ENCODE data around the gene IKZF3.
"Not testable (repeated sequence)": the region's sequence is repeated elsewhere in the genome, so short reads cannot be mapped to it uniquely, and the experiment has no call there.

The IKZF3 gene

GRCh38 chr17:39863918-39864746 is at the start of gene IKZF3:
Gene IKZF3 (minus strand): TSS chr17:39864312. CDS start chr17:39864126, 186 bp downstream.
- peak; percentile 57 to 78 for DNase-seq (ENCODE audit: low read depth in 2 of 2)

DNA sequence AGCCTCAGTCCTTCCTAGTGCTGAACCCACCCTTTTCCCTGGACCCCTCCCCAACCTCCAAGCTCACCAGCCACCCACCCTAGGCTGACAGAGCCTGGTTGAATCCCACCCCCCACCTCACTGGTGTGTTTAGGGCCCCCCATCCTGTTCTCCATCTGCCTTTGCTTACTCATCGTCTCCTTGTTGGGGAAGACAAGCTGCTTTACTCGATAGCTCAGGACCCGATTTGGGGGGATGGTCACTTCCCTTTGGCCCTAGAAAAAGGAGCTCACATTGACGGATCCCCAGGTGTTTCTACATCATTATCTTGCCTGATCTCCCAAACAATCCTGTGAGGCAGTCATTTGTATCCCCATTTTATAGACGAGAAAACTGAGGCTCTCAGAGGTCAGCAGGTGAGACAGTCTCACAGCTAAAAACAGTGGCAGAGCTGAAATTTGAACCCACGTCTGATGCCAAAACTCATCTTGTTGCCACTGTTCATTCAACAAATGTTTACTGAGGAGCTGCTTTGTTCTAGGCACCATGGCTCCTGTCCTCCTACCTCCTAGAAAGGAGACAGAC is 44.8 kb upstream of the IKZF3 start:
- DNase-seq (ENCODE audit: low read depth in 2 of 2) = no peak

DNA sequence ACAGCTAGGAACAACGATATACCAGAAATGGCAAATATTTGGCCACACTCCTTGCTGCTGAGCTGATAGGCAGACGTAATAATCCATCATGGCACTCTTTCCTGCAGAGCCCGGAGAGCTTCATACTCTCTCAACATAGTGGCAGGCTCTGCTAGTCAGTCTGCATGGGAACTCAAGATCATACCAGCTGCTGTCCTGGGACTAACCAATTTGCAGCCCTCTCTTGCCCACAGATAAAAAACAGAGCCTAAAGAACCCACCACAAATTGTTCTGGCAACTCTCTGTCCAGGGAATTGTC is 40.8 kb upstream of the IKZF3 start:
- no peak for DNase-seq (ENCODE audit: low read depth in 2 of 2)

DNA sequence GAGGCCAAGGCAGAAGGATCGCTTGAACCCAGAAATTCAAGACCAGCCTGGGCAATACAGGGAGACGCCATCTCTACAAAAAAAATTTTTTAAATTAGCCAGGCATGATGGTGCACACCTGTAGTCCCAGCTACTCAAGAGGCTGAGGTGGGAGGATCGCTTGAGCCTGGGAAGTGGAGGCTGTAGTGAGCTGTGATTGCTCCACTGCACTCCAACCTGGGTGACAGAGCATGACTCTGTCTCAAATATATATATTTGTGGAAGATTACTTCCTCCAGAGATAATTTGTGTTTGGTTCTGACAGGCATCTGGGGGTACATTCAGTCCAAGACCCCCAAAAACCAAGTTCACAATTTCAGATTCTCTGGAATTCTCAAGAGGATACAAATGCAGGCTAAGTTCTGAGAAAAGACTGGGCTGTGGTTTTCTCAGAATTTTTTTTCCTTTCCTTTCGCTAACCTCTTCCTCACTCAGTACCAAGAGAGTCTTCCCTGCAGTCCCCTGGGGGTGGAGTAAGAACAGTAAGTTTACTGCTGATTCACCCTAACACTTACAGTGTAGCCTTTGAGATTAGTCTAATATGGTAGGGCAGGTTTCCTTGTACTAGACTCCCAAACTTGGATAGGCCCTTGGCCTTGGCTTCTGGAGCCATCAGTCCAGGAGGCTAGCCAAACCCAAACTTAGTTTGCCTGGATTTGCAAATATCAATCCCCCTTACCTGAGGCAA is 39.2 kb upstream of the IKZF3 start:
- no peak for DNase-seq (ENCODE audit: low read depth in 2 of 2)

GRCh38 chr17:39902027-39902426 is 37.9 kb upstream of the IKZF3 start:
- DNase-seq (ENCODE audit: low read depth in 2 of 2) = not testable (repeated sequence)

DNA sequence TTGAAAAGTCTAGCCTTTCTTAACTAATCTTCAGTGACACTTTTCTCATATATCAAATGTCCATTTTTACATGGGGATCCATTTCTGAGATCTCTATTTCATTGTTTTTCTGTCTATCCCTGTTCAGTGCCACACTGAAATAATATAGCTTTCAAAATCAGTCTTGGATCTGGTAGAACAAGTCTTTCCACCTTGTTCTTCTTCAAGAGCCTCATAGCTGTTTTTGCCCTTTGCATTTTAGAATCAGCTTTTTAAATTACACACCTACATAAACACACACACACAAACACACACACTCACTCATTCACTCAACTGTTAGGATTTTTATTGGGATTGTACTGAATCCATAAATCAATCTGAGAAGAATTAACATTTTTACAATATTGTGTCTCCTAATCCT is 35.1 kb upstream of the IKZF3 start:
- no peak for DNase-seq (ENCODE audit: low read depth in 2 of 2)

DNA sequence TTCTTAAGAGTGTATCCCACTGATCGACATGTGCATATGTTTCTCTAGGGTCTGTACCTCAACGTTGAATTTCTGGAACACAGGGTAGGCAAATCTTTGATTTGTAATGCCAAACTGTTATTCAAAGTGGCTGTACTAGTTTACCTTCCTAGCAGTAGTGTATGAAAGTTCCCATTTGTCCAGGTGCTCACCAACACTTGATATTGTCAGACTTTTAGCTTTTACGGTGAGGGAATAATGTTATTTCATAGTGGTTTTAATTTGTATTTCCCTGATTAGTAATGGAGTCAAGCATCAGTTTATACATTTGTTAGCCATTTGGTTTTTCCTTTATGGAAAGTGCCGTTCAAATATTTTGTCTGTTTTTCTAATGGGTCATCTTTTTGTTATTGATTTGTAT is 34.0 kb upstream of the IKZF3 start:
- DNase-seq (ENCODE audit: low read depth in 2 of 2) = no peak

- DNase-seq (ENCODE audit: low read depth in 2 of 2) = no peak
Observed at GRCh38 chr17:39894681-39895376, 30.7 kb upstream of the IKZF3 start.

DNA sequence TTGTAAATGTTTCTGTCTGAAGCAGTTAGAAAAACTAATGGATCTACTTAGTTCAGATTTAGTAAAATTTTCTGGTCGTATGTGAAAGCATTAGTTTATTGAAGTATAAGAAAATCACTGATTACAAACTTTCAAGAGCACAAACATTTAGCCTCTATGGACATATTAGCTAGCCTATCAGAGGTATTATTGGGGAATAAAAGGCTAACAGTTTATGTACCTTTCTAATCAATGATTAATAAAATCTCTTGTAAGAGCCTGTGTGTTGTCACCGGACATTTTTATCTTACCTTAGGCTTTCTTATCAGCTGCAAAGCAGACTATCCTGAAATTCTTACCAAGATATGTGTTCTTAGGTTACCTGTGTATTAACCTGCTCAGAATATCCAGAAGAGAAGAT is 25.1 kb upstream of the IKZF3 start:
- no peak for DNase-seq (ENCODE audit: low read depth in 2 of 2)

- no peak for DNase-seq (ENCODE audit: low read depth in 2 of 2)
Observed at GRCh38 chr17:39887078-39887477, 23.0 kb upstream of the IKZF3 start.

DNA sequence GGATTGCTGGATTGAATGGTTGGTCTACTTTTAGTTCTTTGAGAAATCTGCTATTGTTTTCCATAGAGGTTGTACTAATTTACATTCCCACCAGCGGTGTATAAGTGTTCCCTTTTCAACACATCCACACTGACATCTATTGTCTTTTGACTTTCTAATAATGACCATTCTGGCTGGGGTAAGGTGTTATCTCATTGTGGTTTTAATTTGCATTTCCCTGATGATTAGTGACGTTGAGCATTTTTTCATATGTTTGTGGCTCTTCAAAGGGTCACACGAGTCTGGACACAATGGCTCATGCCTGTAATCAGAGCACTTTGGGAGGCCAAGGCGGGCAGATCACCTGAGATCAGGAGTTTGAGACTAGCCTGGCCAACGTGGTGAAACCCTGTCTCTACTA is 22.0 kb upstream of the IKZF3 start:
- not testable (repeated sequence) for DNase-seq (ENCODE audit: low read depth in 2 of 2)

GRCh38 chr17:39872751-39873150 is 8.6 kb upstream of the IKZF3 start:
- no peak for DNase-seq (ENCODE audit: low read depth in 2 of 2)

- DNase-seq (ENCODE audit: low read depth in 2 of 2) = no peak
Observed at GRCh38 chr17:39871801-39872200, 7.7 kb upstream of the IKZF3 start.

GRCh38 chr17:39870776-39871175 is 6.7 kb upstream of the IKZF3 start:
- DNase-seq (ENCODE audit: low read depth in 2 of 2) = no peak

- no peak for DNase-seq (ENCODE audit: low read depth in 2 of 2)
Observed at GRCh38 chr17:39868554-39868942, 4.4 kb upstream of the IKZF3 start.

DNA sequence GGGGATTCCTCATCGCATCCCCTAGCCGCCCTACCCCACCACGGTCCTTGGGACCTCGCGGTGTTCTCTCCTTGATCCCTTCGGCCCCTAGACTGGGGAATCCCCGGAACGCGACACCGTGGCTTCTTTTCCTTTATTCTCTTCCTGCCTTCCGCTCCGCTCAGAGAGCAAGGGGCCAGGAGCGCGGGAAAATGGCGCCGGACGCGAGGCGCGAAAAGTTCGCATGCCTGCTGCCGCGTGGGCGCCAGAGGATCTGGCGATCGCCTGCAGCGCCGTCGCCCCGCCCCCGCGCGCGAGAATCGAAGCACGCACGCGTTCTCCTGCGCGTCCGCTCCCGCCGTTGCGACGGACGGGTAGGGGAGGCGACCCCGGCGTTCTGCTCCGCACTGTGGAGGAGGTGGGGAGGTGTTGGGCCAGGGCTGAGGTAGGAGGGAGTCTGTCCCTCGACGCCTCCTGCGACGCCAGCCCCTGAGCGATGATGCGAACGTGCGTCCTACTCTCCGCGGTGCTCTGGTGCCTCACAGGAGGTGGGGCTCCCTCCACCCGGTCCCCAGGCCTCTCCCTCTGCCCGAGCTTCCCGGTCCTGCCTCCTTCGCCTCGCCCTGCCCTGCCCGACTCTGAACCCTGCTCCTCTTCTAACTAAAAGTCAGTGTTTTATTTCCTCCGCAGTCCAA is 3.9 kb upstream of the IKZF3 start, which contains the start of gene ZPBP2:
Gene ZPBP2 (plus strand): TSS at position 323 of the 674 bp plus-strand sequence. CDS start 153 bp downstream, at position 476.
- DNase-seq (ENCODE audit: low read depth in 2 of 2) = peak in 1 of 2 donors; percentile 44

GRCh38 chr17:39867084-39867879 is 3.2 kb upstream of the IKZF3 start:
- peak; percentile 31 to 34 for DNase-seq (ENCODE audit: low read depth in 2 of 2)

- DNase-seq (ENCODE audit: low read depth in 2 of 2) = no peak
Observed at GRCh38 chr17:39866013-39866730, 2.1 kb upstream of the IKZF3 start.

DNA sequence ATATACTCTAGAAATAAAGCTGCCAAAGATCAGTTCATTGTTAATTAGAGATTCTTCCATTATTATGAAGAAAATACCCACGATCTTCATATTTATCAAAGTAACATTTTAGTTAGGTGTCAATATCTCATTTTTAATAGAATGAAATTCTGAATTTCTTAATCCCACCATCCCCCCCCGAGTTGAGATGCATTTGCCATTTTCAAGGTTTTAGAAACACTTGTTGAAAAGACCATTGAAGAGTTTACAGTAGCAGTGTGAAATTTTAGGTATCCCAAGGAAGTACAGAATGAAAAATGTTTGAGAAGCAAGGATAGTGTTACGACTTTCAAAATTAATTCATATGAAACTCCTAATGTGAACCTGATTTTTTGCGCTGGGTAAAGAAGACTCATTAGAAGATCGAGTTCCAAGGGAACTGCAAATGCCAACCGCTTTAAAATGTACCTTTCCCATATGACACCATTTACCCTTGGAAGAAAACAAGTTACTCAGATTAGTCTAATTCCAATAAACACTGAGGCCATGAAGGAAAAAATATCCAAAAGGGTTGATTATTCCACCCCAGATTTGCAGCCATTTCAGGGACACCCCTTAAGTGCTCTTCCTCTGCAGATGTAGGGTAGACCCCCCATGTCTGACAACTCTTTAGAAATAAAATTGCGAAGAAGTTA is 731 bp downstream of the IKZF3 start:
- no peak for DNase-seq (ENCODE audit: low read depth in 2 of 2)

DNA sequence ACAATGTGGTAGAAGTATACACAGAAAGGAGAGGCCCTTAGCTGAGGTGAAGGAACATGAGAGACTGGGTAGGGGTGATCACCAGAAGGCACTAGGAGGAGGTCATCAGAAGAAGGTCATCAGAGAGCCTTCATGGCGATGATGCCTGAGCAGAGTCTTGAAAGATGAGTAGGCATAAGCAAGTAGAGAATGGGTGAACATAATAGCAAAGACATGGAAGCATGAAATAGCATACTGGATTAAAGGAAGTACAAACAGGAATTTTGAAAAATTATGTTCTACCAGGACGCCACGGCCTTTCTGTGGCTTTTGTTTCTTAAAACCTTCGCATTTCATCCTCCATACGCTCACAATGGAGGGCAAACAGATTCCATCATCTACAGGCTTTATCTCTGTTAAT is 2.9 kb downstream of the IKZF3 start:
- DNase-seq (ENCODE audit: low read depth in 2 of 2) = no peak
